HG02973 (cell line): Measurements from ENCODE around the gene LIPE.

Source experiments
- ATAC-seq: cut with Tn5 transposase; IDR thresholded peaks from one replicate; pipeline ENCODE4 v1.9.1; 2021; ENCODE audit warnings: moderate library complexity; ENCODE audit not compliant: unreplicated experiment

Gene LIPE

DNA sequence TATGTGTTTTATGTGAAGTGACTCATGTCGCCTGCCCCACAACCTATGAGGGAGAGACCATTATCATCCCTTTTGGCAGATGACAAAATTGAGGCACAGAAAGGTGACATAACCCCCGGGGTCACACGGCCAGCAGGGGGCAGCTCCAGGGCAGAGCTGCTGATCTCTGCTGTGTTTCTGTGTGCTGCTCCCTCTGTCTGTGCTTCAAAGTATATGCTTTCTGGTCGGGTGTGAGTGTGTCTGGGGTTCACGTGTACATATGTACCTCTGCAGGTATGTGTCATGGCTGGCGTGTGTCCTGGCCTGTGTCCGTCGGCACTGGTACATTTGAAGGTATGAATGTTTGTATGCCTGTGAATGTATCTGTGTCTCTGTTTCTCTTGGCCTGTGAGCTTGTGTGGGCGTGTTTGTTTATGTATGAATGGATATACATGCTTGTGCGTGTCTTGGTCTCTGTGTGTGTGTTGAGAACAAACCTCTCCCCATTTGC lies 7.1 kb downstream of the LIPE start:
- no peak for ATAC-seq

DNA sequence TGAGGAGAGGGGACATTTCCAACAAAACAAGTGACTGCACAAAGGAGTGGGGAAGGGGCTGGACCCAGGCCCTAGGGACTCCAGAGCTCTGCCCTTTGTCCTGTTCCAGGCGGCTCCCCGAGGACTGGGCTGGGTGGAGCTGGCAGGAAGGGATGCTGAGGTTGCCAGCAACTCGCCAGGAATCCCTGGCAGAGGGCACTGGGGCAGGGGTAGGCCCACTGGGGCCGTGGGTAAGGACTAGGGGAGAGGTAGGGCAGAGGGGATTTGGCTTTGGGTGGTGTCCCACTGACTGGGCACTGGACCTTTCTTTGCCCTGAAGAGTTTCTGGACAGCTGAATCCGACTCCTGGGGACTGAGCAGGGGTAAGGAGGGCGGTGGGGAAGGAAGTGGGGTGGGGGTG lies 7.9 kb downstream of the LIPE start:
- ATAC-seq, result no peak

DNA sequence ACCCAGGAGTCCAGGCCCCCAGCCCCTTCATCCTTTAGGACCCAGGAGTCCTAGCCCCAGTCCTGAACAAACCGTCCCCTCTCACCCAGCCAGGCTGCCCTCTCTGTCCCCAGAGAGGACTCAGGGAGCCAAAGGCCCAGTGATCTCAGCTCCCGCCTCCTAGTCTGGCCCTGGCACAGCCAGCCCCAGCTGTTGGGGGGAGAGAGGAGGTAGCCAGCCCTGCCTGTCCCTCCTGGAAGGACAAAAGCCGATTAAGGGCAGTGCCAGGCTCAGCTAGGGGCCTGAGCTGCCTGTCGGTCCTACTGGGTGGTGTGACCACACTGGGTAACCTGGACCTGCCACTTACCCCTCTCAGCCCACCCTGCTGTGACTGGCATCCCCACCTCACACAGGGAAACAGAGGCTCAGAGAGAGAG lies 14.5 kb downstream of the LIPE start:
- ATAC-seq, result no peak

DNA sequence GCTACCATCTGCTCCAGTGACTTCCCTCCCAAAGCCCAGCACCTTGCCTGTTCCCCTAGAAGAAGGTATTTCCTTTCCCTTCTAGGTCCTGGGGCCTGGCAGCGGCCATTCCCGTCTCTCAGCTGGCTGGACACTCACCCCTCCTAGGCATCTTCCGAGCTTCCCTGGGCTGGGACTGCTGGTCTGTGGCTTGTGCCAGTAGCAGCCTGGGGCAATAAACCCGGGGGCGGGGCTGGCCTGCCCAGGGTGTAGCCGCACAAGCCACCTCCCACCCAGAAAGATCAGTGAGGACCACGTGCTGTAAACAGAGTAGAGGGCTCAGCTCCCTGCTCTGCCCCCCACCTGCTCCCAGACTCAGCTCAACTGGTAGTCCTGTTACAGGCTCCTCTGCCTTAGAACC lies 15.0 kb downstream of the LIPE start:
- no peak for ATAC-seq

DNA sequence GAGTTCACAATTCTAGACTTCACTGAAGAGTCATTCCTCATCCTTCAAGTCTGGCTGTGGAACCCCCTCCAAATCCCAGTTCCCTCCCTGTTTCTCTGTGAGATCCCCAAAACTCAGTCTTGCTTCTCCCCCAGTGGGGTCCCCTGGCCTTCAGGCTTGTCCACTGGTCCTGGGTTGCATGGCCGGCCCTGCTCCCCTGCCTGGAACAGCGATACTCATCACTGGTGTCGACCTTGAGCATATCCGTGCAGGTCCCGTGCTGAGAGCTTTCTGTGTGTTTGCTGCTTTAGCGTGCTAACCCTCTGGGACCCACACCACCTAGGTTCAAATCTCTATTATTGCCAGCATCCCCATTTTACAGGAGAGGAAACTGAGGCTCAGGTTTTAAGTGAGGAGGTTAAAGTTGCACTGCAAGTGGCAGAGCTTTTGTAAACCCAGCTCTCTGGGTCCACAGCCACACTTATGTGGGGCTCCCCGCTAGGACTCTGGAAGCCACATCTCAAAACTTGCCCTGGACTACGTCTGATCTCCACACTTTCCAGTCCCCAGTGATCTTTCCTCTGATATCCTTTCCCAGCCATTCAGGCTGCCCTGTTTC lies 15.5 kb downstream of the LIPE start:
- no peak for ATAC-seq

DNA sequence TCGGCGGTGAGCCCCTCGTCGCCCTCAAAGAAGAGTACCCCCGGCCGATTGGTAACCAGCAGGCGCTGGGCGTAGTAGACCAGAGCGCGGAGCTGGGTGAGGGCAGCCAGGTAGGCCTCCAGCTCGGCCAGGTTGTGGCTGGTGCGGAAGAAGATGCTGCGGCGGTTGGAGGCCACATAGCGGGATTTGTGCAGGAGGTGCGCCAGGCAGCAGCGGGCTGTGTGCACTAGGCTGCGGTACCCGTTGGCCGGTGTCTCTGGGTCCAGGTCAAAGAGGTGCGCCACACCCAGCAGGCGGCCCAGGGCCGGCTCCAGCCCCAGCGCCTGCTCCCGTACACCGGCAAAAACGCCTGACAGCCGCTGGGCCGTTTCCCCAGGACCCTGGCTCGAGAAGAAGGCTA lies 16.8 kb downstream of the LIPE start:
- no peak for ATAC-seq

DNA sequence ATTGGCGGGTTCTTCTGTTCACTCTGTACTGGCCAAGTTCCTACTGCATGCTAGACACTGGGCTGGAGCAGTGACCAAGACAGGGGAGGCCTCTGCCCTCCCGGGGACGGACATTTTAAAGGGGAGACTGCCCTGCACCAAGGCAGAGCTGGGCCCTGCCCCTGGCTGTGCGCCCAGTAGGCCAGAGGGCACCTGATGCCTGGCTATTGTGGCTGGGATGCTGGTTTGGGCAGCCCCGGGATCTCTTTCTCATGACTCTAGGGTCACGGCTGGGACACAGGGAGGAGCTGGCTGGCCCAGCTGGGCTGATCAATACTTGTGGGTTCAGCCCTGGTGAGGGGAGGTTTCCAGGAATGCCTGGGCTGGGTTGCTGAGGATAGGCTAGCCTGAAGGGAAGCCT lies 17.7 kb downstream of the LIPE start:
- ATAC-seq, result no peak

DNA sequence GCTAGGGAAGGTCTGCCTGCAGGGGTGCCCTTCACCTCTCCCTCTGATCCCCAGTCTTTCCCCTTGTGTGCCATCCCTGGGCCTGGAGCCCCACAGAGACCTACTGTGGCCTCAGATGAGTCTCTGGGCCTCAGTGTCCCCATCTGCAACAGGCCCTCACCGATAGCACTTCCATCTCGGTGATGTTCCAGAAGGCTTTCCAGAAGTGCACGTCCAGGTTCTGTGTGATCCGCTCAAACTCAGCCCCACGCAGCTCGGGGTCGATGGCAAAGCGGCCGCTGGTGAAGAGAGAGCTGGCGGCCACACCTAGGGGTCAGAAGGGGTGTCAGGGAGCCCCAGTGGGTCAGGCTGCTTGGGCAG lies 19.4 kb downstream of the LIPE start:
- ATAC-seq, result no peak

DNA sequence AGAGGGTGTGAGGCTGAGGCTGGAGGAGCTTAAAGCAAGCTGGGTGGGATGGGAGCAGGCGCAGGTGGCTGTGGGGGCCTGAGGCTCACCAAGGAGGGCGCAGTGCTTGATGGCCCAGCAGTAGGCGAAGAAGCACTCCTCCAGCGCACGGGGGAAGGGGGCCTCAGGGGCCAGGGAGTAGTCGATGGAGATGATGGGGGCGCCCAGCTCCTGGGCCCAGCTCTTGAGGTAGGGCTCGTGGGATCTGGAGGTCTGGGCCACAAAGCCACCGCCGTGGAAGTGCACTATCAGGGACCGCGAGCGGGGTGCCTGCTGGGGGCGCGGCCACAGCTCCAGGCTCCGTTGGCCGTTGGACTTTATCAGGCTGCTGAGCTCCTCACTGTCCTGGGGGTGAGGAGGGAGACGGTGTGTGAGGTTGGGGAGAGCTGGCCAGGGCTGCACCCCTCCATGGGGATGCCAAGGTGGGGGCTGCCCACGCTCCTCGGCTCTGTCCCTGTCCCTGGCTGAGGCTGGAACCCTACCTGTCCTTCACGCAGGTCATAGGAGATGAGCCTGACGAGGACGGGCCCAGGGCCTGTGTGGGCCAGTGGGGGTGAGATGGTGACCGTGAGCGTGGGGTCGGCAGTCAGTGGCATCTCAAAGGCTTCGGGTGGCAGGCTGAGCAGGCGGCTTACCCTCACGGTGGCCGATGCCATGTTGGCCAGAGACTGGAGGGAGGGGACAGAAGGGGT lies 19.9 kb downstream of the LIPE start:
- ATAC-seq, result no peak

DNA sequence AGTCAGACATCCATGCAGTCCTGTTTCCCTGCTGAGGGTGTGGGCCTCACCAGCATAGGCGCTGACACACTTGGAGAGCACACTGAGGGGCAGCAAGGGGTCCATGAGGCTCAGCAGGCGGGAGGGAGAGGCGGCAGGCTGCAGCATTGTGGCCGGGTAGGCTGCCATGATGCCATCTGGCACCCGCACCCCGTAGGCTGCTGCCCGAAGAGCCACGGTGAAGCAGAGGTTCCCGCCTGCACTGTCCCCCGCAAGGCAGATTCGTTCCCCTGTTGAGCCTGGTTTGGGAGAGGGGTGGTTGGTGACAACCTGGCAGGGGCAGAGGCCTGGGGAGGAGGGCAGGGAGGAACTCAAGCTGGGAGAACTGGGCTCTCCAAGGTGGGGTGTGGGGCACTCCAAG lies 21.1 kb downstream of the LIPE start:
- ATAC-seq, result no peak

DNA sequence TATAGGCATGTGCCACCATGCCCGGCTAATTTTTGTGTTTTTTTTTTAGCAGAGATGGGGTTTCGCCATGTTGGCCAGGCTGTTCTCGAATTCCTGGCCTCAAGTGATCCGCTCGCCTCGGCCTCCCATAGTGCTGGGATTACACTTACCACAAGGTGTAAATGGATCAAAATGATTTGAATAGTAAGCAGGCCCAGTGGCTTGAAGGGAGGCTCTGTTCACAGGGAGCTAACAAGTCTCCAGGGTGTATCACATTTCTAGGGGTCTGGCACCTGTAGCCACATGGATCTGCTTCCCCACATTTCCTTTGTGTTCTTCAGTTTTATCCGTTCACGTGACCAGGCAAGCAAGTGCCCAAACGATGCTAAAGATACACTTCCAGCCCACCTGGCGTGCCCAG lies 23.6 kb downstream of the LIPE start:
- no peak for ATAC-seq

DNA sequence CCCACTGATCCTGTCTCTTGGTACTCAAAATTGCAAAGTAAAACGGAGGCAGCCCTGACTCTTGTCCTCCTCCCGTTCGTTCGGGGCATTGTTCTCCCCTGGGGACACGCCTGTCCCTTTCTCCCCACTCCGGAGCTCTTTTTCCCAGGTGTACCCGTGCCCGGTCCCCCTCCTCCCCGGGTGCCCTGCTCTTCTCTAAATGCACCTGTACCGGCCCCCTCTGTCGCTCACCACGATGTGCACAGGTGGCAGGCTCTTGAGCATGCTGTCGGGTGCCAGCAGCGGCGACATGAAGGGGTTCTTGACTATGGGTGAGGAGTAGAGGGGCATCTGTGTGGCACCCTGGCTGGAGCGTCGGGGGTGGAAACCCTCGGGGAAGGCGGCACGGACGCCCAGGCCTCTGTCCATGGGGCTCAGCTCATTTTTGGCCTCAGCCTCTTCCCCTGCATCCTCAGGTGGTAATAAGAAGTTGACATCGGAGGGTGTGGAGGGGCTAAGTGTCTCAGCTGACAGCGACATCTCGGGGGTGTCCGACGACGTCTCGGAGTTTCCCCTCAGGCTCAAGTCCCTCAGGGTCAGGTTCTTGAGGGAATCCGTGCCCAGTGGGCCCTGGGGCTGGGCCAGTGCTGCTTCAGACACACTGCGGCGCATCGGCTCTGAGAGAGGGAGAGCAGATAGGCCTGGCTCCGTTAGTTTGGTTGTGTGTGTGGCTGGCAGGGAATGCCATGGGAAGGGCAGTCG lies 24.6 kb downstream of the LIPE start:
- no peak for ATAC-seq

DNA sequence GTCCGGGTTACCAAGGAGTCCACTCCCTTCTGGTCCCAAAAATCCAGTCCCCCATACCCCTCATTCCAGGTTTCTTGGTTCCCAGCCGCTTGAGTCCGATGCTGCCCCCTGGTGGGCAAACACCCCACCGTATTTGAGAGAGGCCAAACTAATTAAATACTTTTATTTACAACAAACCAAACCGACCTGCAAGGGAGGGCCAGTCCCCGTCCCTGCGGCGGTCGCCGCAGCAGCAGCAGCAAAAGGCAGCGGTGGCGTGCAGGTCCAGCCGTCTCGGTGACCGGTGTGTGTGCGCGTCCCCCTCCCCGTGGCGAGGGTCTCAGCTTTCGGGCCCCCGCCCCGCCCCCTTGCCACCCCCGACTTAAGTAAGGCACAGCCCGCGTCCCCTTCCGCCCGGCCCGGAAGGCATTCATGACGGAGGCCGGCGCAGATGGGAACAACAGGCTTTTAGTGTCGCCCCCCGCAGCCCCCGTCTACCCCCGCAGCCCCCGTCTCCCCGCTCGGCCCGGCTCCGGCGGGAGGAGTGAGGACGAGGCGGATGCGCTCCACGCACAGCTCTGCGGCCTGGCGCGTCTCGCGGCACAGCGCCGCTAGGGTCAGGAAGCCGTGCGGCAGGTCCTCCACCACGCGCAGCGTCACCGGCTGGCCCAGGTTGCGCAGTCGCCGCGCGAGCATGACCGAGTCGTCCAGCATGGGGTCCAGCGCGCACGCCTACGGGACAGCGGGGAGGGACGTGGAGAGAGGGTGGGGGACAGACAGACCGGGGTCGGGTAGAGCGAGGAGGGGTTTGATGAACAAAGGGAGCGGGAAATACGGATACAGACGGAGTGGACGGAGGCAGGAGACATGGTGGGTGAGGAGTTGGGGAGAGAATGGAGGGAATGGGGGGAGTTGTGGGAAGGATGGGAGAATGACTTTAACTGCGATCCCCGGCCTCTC lies 25.6 kb downstream of the LIPE start:
- no peak for ATAC-seq

DNA sequence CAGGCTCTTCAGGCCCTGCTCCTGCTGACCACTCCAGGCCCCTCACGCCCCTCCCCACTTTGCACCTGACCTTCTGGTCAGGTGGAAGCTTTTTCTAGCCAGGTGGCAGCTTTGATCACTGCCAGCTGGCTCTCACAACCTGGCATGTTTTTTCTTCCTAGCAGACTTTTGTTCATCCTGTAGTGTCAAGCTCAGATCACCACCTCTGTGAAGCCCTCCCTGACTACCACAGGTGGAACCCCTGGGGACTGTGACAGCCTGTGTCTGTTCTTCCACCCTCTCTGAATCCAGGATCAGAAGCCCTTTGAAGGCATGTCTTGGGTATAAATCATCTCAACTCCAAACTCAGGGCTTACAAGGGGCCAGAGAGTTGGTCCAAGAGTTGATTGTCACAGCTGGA lies 26.8 kb downstream of the LIPE start:
- no peak for ATAC-seq

DNA sequence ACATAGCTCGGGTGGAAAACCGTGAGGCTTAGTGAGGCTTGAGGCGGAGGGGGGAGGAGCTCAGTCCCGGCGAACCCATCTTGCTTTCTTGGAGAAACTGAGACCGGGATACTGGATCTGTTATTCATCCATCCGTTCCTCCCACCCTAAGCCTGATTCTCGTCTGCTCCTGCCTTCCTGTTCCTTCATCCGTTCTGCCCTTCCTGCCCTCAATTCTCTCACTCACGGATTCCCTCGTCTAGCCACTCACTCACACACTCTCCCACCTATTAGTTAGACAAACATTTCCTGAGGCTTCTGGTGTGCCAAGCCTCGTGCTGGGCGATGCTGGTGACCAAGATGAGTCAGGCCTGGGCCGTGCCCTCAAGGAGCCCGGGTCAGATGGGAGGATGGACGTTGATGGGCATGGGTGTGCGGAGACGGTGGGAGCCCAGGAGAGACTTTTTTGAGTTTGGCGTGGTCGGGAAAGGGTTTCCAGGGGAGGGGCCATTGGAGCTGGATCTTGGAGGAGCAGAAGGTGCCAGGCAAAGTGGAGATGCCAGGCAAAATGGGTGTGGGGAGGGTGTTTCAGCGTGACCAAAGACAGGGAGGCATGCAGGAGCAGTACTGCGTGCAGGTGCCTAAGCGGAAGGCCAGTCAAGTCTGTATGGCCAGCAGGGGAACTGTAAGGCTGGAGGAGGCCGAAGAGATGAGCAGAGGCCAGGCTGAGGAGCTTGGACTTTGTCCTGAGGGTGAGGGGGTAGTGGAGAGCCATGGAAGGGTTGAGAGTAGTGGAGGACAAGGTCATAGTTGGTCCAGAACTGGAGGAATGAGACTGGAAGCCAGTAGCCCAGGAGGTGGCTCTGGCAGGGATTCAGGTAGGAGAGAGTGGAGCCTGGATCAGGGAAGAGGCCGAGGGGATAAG lies 29.7 kb downstream of the LIPE start:
- ATAC-seq, result no peak

DNA sequence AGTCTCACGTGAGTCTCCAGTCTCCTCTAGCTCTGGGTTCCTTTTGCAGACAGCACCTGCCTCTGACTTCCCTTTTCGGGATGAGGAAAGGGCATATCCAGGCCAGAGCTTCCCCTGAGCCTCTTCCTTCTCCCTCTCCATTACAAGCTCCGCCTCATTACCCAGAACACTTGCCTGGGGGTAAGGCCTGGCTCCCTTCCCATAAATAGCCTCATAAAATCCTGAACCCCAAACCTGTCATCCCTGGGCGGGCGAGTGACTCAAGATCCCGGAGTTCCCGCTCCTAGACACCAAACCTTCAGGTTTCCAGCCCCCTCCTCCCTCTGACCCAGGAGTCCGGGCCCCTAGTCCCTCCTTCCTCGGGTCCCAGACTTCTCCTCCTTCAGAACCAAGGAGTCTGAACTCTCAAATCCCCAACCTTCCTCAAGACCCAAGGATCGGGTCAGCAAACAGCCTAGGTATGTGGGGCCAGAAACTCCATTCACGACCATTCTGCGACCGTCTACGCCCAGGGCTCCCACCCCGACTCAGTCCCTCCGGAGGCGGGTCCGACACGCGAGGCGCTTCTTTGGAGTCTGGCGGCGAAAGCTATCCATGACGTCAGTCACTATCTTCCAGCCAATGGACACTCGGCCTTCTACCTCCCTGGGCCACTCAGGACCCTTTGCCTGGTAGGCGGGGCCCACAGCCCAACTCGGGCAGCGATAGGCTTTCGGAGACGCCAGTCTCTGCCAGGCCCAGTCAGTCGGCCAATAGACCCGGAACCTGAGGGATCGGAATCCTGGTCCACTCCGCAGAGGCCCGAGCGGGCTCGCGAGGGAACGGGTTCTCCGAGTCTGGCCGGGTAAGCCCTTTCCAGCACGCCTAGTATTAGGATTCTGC lies 30.6 kb downstream of the LIPE start:
- ATAC-seq, result peak; percentile 95

DNA sequence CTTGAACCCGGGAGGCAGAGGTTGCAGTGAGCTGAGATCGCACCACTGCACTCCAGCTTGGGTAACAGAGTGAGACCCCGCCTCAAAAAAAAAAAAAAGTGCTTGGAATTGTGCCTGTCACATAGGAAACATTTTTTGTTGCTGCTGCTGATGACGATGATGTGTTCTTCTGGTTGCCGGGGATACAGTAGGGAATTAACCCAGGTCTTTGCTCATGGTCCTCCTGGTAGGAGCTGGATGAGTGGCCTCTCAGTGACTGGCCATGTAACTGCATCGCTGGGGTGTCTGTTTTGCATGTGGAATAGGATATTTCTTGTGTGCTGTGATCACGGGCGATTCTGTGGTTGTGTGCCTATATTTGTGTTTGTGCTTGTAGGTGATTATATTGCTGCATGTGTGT lies 32.4 kb downstream of the LIPE start:
- no peak for ATAC-seq

DNA sequence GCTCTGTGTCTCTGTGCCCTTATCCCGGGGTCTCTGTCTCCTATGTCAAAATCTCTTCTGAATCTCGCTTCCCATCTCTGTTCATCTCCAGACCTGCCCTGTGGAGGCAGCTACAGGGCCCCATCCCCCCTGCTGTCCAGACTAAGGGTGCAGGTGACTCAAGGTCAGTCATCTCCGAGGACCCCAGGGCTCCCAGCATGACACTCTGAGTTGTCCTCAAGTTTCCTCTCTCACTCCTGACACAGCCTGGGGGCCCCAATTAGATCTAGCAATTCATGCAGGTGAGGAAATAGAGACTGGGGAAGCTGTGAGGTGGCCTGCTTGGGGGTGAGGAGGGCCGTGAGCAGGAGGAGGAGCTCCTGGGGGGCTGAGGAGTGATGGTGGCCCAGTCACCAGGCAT lies 35.0 kb downstream of the LIPE start:
- ATAC-seq, result no peak

DNA sequence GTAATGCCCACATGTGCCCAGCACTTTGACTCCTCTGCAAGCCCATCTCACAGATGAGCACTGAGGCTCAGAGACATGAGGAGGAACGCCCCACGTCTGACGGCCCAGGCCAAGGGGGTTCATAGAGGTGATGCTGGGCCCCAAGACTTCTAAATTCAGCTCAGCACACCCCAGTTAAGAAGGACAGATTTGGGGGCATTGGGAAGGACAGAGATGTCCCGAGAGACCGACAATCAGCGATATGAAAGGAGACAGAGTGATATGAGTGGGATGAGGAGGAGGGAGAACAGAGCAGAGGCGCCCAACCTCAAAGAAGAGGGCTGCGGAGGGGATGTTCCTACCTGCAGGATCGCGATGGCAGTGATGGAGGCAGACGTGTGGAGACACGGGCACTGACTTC lies 37.3 kb downstream of the LIPE start, which contains the start of gene CNFN:
Gene CNFN (minus strand): TSS at position 399 of the 400 bp plus-strand sequence. CDS start 1,260 bp downstream, outside the sequence.
- ATAC-seq, result no peak
